ENCODE results near the gene NKX2-8.

The NKX2-8 gene

DNA sequence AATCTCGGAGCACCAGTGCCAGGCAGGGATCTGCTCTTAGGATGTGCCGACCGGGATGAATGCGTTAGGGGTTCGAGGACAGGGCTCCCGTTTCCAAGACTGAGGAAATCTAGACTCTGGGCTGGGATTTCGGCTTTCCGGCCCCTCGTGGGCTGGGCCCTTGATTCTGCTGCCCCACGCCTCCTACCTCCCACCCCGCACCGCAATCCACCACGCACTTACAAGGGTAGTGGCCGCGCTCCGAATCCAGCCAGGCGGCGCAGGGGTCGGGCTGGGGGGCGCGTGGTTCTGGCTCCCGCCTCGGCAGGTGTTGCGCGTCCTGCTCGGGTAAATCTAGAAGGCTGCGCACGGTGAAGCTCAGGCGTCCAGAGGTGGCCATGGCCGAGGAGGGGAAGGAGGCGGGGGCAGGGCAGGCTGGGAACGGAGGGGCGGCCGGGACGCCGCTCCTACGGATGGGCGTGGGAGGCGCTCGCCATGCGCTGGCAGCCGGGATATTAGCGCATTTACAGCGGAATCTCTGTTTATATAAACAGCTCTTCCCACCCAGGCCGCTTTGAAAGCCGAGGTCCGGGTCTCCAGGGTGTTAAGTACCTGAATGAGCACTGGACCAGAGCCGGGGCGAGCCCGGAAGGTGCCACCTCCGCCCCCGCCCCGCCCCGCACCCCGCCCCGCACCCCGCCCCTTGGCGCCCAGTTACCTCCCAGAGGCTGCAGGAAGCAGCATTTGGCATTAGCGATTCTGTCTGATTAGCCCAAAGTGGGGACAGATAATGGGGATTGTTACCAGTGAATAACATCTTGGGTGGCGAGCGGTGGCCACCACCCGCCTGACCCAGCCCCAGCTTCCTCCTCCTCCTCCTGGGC lies at the start of gene NKX2-8:
NKX2-8 (minus strand) TSS at position 604 of the 863 bp plus-strand sequence; CDS start at position 379, 225 bp downstream.
- no peak for DNase-seq

- DNase-seq, result no peak
Observed at GRCh38 chr14:36627981-36628380, 45.6 kb upstream of the NKX2-8 start.

GRCh38 chr14:36626151-36626550 lies 43.7 kb upstream of the NKX2-8 start:
- no peak for DNase-seq

GRCh38 chr14:36625436-36625835 lies 43.0 kb upstream of the NKX2-8 start:
- DNase-seq, result no peak

DNA sequence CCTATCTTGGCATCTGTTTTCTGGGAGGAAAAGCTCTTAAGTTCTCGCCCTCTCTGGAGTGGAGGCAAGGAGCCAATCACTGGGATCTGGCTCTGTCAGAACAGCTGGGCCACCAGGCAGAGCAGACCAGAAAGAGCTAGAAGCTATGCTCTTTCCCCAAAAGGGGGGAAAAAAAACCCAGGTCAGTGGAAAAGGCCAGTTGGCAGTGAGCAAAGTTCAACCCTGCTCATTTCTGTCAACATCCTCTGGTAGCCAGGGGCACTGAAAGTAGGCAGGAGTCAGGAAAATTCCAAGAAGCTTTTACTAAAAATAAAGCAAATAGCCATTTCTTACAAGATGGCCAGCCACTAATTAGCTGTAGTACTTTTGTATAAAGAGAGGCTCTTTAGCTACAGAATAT lies 42.6 kb upstream of the NKX2-8 start:
- no peak for DNase-seq

- no peak for DNase-seq
Observed at GRCh38 chr14:36619853-36620252, 37.4 kb upstream of the NKX2-8 start.

- no peak for DNase-seq
Observed at GRCh38 chr14:36619131-36619530, 36.7 kb upstream of the NKX2-8 start.

GRCh38 chr14:36618641-36619040 lies 36.2 kb upstream of the NKX2-8 start:
- DNase-seq, result no peak

DNA sequence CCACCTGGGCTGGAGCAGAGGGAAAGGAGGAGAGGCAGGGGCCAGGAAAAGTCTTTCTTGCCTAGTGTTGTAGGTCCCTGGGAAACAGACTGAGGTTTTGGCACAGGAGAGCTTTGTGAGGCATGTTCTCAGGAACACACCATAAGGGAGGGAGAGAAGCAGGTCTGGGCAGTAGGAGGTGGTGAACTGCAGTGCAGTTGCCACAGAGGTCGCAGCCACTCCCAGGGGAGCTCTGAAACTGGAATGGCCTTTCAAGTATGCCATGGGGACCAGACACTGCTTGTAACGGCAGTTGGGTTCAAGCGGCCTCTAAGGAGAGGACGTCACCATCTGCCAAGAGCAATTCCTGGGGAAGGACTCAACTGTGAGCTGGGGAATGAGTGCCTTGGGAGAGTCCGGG lies 35.4 kb upstream of the NKX2-8 start:
- DNase-seq, result no peak

- no peak for DNase-seq
Observed at GRCh38 chr14:36605506-36605857, 23.1 kb upstream of the NKX2-8 start.

GRCh38 chr14:36604757-36605505 lies 22.5 kb upstream of the NKX2-8 start:
- DNase-seq, result no peak

- DNase-seq, result no peak
Observed at GRCh38 chr14:36600431-36600830, 18.0 kb upstream of the NKX2-8 start.

DNA sequence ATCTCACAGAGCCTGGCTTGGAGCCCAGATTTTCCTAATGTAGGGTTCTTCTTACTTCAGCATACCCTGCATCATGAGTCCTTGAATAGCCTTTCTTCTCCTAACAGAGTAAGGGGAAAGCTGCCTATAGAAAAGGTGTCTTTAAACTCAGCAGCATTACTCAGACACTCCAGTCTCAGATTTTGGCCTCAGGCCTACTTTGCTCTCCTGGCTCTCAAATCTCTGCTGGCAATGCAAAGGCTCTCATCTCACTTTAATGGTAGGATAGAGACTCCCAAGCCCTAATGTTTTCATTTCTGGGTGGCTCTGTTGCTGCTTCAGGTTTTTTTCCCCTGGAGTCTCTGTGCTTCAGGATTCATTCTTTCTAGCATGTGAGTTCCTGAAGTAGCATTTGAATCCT lies 9.1 kb upstream of the NKX2-8 start:
- DNase-seq, result no peak

GRCh38 chr14:36588788-36589187 lies 6.4 kb upstream of the NKX2-8 start:
- no peak for DNase-seq

DNA sequence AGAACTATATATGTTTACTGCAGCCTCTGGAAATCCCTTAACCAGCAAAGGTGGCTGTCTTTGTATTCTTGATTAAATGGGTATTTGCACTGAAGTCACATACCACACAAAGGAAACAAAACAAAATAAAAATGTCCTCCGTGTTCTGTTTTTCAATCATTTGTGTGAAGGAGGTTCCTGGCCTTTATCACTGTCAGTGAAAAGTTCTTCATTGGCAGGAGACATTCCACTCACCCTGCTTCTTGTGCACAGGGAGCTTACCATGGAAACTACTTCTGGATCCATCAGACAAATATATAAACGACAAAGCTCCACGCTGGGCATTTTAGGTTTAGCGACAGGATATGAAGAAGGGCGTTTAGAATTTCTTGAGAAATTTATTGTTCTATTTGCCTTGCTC lies 5.7 kb upstream of the NKX2-8 start:
- no peak for DNase-seq

DNA sequence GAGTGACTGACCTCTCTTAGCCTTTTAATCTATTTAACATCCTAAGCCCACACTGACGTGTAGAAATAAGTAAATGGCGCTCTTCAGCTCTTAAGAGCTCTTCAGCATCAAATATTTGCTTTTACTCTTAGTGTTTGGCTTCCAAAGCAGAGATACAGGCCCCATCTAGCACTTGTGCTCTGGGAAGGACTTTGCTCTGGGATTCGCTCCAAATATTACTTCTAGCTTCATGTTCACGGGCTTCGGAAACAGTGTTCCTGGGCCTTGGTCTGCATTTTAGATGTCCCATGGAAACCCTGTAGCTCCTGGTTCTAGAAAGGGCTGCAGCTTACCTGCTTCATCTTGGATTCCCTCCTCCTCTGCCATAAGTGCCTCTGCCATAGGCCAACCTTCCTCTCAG lies 2.7 kb upstream of the NKX2-8 start:
- DNase-seq, result no peak

DNA sequence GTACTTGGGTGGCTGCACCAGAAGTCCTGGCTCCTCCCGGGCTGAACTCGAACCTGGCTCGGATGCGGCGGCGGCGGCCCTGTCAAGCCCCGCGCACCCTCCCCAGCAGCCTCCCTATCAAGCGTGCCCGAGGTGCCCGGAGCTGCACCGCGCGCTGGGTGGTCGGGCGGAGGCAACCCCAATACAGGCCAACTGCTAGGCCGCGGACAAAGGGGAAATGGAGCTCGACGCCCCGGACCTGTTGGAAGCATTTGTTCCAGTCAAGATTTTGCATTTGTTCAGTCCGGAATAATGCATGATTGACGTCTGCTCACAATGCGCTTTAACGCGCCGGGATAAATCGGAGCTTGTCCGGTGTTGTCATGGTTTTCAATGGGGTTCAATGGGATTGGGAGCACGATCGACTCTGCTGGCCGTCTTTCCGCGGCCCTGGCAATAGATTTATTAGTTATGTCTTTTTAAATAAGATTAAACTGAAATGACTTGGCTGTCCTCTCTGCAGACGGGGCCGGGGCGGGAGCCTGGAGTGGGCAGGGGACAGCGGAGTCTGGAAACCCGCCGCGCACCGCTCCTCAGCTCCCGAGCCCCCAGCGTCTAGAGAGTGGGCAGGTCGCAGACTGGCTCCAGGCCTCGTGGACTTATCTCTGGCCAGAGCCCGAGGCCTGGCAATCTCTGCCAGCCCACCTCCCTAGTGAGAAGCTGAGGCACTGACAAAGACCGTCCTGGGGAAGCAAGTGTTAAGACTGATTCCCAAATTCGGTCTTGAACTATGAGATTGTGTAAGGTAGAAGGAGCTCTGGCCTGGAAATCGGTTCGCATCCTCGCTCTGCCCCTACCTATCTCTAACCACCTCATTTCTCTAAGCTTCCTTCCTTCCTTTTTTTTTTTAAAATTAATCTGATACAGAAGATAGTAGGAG lies 1.7 kb upstream of the NKX2-8 start:
- no peak for DNase-seq

DNA sequence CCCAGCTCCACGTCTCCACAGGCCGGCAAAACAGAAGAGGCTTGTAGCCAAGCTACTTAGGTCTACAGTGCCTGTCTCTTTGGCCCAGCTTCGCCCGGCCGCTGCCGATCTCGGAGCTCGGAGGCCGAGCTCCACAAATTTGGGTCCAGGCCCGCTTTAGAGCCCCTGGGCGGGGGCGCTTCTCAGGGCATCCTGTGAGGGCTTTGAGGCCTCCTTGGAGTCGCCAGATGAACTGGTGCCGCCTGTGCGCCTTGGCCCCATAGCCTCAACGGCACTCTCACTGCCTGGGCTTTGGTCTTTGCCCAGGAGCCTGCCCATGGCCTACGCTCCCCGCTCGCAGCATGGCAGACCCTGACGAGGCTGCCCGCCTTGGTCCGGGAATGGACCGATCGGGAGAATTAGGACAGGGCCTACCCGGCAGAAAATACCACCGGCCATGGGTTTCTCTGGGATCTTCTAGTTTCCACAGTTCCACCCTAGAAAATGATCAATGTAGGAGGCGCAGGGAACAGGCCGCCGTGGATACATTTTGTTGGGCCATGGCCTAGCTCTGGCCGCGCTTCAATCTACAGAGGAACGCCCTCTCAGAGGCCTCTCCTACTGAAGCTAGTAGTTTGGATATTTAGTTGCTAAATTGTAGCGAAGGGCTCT lies 953 bp upstream of the NKX2-8 start:
- no peak for DNase-seq

GRCh38 chr14:36582874-36583241 lies 444 bp upstream of the NKX2-8 start:
- DNase-seq, result no peak

DNA sequence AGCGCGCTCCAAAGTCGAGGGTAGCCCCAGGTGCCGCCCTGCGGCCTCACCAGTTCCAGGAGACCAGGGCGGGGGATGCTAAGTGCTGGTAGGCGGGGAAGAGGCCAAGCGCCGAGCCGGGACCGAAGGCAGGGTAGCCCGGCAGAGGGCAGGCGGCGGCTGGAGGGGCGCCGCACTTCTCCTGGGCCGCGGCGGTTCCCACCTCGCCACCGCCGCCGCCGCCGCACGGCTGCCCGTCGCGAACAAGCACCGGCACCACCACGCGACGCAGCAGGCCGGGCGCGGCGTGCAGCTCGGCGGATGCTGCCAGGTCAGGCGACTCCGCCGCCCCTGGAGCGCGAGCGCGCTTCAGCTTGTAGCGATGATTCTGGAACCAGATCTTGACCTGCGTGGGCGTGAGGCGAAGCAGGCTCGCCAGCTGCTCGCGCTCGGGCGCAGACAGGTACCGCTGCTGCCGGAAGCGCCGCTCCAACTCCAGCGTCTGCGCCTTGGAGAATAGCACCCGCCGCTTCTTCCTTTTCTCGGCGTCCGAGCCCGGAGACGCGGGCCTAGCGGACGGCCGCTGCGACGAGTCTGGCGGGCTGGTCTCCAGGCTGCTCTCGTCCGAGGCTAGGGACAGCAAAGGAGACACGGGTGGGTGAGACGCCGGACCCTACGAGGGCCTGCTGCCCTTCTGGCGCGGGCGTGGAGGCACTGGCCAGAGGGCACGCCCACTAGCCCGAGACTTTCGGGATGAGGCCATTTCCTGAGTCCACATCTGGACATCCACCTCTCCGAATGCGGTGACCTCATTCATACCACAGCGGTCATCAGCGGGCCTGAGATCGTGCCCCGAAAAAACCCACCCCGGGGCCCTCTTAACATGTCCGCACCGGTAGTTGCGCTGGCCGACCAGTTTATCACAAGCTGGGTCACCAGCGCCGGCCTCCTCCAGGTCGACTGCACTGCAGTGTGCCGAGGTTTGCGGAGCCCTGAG lies 1.3 kb downstream of the NKX2-8 start:
- no peak for DNase-seq

DNA sequence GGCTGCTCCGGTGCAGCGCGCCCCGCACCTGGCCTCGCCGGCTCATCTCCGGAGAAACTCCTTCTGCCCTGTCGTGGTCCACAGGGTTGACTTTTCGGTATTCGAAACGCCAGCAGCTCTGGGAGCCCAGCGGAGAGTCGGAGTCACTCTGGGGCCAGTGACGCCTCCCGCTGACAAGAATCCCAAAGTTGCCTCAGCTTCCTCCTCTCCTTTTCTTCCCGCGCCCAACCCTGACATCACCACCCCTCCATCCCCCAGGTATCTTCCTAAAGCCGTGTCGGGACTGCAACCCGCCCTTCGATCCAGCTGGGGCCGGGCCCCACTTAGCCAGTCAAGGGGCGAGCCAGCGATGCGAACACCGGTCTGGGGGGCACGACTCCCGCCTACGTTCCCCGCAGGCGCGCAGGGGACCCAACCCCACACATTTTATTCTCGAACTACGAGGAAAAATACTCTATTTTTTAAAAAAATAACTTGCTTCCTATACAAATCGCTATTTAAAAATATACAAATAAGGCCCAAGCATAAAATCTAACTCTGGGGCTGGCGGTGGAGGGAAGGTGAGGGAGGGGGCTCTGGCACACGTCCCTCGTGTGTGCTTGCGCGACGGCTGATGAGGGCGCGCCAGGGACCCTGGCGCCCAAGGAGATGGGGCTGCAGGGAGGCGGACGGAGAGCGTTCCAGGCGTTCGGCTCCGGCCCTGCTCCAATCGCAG lies 2.1 kb downstream of the NKX2-8 start:
- DNase-seq, result no peak
